SU-DHL-6 (cell line): ENCODE measurements around the gene WBP4.

Experiments used
- H2AFZ ChIP-seq: fragments of 200-600 bp; sonication (generic); 2 replicates; pipeline ENCODE4 v1.6.1; 2014; ENCODE audit warnings: low read depth, mild to moderate bottlenecking, moderate library complexity, mixed read lengths, antibody characterized with exemption, low read length; ENCODE audit not compliant: severe bottlenecking
- H3F3A ChIP-seq: fragments of 200-600 bp; shearing (Covaris generic); 2 replicates; pipeline ENCODE4 v1.6.0; 2016; ENCODE audit warnings: antibody characterized with exemption, mild to moderate bottlenecking; ENCODE audit not compliant: insufficient read depth
- H3K27ac ChIP-seq: fragments of 200-600 bp; sonication (generic); 2 replicates; pipeline ENCODE4 v1.5.1; 2016; ENCODE audit warnings: low read depth, mild to moderate bottlenecking, low read length, moderate library complexity, mixed read lengths
- H3K27me3 ChIP-seq: fragments of 200-600 bp; sonication (generic), shearing (Covaris generic); 2 replicates; pipeline ENCODE4 v1.6.0; 2014; ENCODE audit warnings: mild to moderate bottlenecking, low read length
- H3K36me3 ChIP-seq: fragments of 200-600 bp; sonication (generic); 2 replicates; pipeline ENCODE4 v1.6.1; 2014; ENCODE audit warnings: mild to moderate bottlenecking, low read length, mixed read lengths
- H3K4me2 ChIP-seq: fragments of 300-600, 200-600 bp; shearing (Covaris generic), sonication (generic); 2 replicates; pipeline ENCODE4 v1.6.0; 2014; ENCODE audit warnings: low read length, low read depth, mild to moderate bottlenecking; ENCODE audit not compliant: poor library complexity, severe bottlenecking
- H3K4me3 ChIP-seq: fragments of 200-600 bp; sonication (generic); 2 replicates; pipeline ENCODE4 v1.5.1; 2014; ENCODE audit warnings: antibody characterized with exemption, low read length, mild to moderate bottlenecking, mixed read lengths; ENCODE audit not compliant: insufficient read depth, poor library complexity, severe bottlenecking
- H3K79me2 ChIP-seq: fragments of 200-600 bp; sonication (generic); 2 replicates; pipeline ENCODE4 v1.6.1; 2014; ENCODE audit warnings: mild to moderate bottlenecking, low read length, moderate library complexity; ENCODE audit not compliant: insufficient read depth
- H3K9ac ChIP-seq: fragments of 200-600 bp; sonication (generic); 2 replicates; pipeline ENCODE4 v1.7.0; 2014; ENCODE audit warnings: mild to moderate bottlenecking, low read length
- H3K9me2 ChIP-seq: fragments of 200-600 bp; sonication (generic); replicated peaks from 2 replicates; pipeline ENCODE4 v1.6.1; 2014; ENCODE audit warnings: low read length; ENCODE audit not compliant: insufficient read depth
- H3K9me3 ChIP-seq: fragments of 200-600 bp; sonication (generic); 2 replicates; pipeline ENCODE4 v1.6.1; 2014; ENCODE audit warnings: low read length, mixed read lengths; ENCODE audit not compliant: insufficient read depth
- H4K20me1 ChIP-seq: fragments of 200-600 bp; sonication (generic); 2 replicates; pipeline ENCODE4 v1.6.1; 2014; ENCODE audit warnings: low read depth, mild to moderate bottlenecking, antibody characterized with exemption, low read length, moderate library complexity, mixed read lengths
- CTCF ChIP-seq: fragments of 200-600 bp; sonication (generic); IDR thresholded peaks from one replicate; pipeline ENCODE4 v1.5.1; 2017; ENCODE audit warnings: antibody characterized with exemption, mild to moderate bottlenecking, low read length, moderate library complexity; ENCODE audit not compliant: insufficient read depth, poor library complexity, severe bottlenecking
- EZH2phosphoT487 ChIP-seq: fragments of 200-600 bp; sonication (generic), shearing (Covaris generic); conservative IDR thresholded peaks from 2 replicates; pipeline ENCODE4 v1.6.1; 2018; ENCODE audit warnings: mild to moderate bottlenecking, antibody characterized with exemption, low read length, moderate library complexity, mixed read lengths

WBP4 gene

GRCh38 chr13:41056826-41057711, 4.2 kb upstream of the WBP4 start:
- TF ChIP-seq EZH2phosphoT487 (no peak), CTCF (no peak)
- peak overlapping the region; percentile 96 for H3K4me2 ChIP-seq
- peaks cover 96% of the 10 kb centered on the region for H3K79me2 ChIP-seq

GRCh38 chr13:41058295-41059070, 2.8 kb upstream of the WBP4 start:
- Histone ChIP-seq H4K20me1 (no peaks in the 10 kb centered on the region), H3K27ac (peak overlapping the region; percentile 95), H3K4me3 (peak overlapping the region; percentile 98), H3F3A (peaks cover 26% of the 10 kb centered on the region), H3K4me2 (peak overlapping the region; percentile 96), H3K36me3 (peaks cover 5% of the 10 kb centered on the region; the same call in 1 of the 2 replicates), H2AFZ (no peak overlapping the region), H3K9ac (peak overlapping the region; percentile 91), H3K9me3 (no peaks in the 10 kb centered on the region), H3K79me2 (peaks cover 96% of the 10 kb centered on the region), H3K27me3 (no peaks in the 10 kb centered on the region), H3K9me2 (no peaks in the 10 kb centered on the region)
- TF ChIP-seq CTCF (no peak), EZH2phosphoT487 (no peak)

More at GRCh38 chr13:41056826-41057711, 4.2 kb upstream of the WBP4 start:
- no peaks in the 10 kb centered on the region for H4K20me1 ChIP-seq
- peak overlapping the region; percentile 91 for H3K9ac ChIP-seq
- H3K9me3 ChIP-seq: no peaks in the 10 kb centered on the region
- no peak overlapping the region for H2AFZ ChIP-seq
- H3K27ac ChIP-seq: peak overlapping the region; percentile 95
- H3K4me3 ChIP-seq: peak overlapping the region; percentile 98
- H3K9me2 ChIP-seq: no peaks in the 10 kb centered on the region
- H3K27me3 ChIP-seq: no peaks in the 10 kb centered on the region
- H3F3A ChIP-seq: peaks cover 26% of the 10 kb centered on the region
- H3K36me3 ChIP-seq: no peaks in the 10 kb centered on the region

GRCh38 chr13:41059456-41060081, 1.7 kb upstream of the WBP4 start:
- Histone ChIP-seq H3K4me2 (peak overlapping the region; percentile 96), H3K4me3 (peak overlapping the region; percentile 98), H3K79me2 (peaks cover 94% of the 10 kb centered on the region), H4K20me1 (no peaks in the 10 kb centered on the region), H3K9me3 (no peaks in the 10 kb centered on the region), H3F3A (peaks cover 28% of the 10 kb centered on the region), H3K9me2 (no peaks in the 10 kb centered on the region), H3K27me3 (no peaks in the 10 kb centered on the region), H3K27ac (peak overlapping the region; percentile 95), H3K36me3 (peaks cover 15% of the 10 kb centered on the region), H2AFZ (peak overlapping the region; percentile 55), H3K9ac (peak overlapping the region; percentile 91)
- no peak for TF ChIP-seq CTCF
- no peak for TF ChIP-seq EZH2phosphoT487
